ENCODE data around the gene NREP.

- TF ChIP-seq EZH2 (IDR thresholded peaks at IDR 0.05; ENCODE audit: insufficient read depth, poor library complexity, severe bottlenecking) = no peak
- no peak for TF ChIP-seq EZH2phosphoT487 (IDR thresholded peaks at IDR 0.05; ENCODE audit: insufficient read depth, low read depth)
These were observed 22.4 kb upstream of the NREP start for GRCh38 chr5:111779260-111779921.
